ENCODE data around the gene MBNL1. TPM values are rescaled to one million over a fixed set of nuclear protein-coding genes. Genes with fewer than 3 reads are reported as not detected.

MBNL1 gene
- total RNA-seq, 6 experiments from 2014 or later = 49.9 to 89.6 (median 63.2) TPM

DNA sequence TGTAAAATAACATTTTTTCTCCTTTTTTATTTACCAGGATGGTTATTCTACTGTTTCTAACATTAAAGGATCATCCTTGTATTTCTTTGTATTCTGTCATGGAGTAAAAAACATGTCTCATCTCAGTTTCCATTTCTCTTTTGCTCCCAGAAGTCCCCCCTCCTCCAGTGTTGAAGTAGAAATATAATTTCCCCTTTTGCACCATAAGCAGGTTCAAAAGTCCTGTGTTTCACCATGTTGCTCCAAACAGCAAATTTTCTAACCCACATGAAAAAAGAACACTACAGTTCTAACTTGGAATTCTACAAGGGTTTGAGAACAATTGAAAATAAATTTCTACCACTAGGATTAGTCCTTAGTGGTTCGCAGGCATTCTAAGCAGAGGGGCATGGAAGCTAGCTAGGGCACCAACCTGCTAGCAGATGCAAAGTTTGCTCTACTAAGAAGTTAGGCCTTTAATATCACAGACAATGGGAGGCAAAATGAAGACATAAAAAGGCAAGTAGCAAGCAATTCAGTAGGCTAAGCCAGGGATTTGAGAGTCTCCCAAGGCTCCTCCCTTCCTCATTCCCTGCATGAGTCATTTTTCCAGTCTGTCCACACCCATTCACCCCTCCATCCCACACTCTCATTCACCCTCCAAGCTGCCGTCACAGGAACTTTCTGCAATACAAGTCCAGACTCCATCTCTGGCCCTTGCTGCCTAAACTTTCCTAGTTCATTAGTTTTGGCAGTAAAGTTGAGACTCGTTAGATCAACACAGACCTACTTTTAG, 2.3 kb upstream of the MBNL1 start:
- intact Hi-C loops (cut with DNase I) = no loop called here
- peak overlapping the region in 2 of 3 donors; percentile 10 to 39 for H3K27ac ChIP-seq
- WGBS (ENCODE audit: insufficient coverage, low coverage, low lambda C conversion rate, missing lambda C conversion rate) = 49% methylated on average over 3 of the region's 3 CpGs
- H3K27me3 ChIP-seq = no peaks in the 10 kb centered on the region
- H3K4me3 ChIP-seq = no peak overlapping the region
- no peaks in the 10 kb centered on the region for H3K9me3 ChIP-seq
- ATAC-seq (peak in 1 of 4 donors; percentile 11), DNase-seq (peak in 1 of 3 donors; percentile 22)
- no peaks in the 10 kb centered on the region for H3K36me3 ChIP-seq
- H3K4me1 ChIP-seq = peaks cover 0 to 20% (median 2%) of the 10 kb centered on the region in 4 donors
- TF ChIP-seq CTCF (IDR thresholded peaks at IDR 0.05) = no peak
- TF ChIP-seq POLR2A (IDR thresholded peaks at IDR 0.05) = no peak

DNA sequence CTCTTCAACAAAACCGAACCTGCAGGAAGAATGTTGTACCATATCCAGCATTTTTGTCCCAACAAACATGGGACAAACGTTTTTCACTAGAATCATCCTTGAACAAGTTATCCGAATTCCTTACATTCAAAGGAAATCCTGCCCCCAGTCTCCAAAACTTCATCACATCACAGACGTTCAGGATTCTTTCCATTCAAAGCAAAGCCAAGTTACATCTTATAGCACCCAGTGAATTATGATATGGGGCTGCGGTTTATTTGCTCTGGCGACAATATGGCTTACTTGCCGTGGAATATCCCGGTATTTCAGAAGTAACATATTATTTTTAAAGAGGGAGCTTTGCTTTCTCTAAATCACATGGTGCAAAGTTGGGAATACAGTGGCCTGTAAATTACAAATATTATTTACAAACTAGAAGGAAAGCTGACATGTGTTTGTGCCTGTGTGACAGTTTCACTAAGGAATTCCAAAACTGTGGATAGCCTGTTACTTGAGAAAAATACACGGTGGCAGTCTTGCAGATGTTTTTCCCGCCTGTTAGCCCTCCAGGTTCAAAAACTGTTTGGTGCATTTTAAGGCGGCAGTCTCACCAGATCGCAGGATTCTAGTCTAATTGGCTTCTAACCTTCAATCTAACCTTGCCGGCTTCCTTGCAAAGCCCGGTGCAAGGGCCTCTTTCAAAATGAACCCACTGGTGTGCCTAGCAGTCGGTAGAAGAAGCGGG, 736 bp upstream of the MBNL1 start:
- TF ChIP-seq CTCF (IDR thresholded peaks at IDR 0.05) (no peak), POLR2A (IDR thresholded peaks at IDR 0.05) (no peak)
- intact Hi-C loops (cut with DNase I) = no loop called here

DNA sequence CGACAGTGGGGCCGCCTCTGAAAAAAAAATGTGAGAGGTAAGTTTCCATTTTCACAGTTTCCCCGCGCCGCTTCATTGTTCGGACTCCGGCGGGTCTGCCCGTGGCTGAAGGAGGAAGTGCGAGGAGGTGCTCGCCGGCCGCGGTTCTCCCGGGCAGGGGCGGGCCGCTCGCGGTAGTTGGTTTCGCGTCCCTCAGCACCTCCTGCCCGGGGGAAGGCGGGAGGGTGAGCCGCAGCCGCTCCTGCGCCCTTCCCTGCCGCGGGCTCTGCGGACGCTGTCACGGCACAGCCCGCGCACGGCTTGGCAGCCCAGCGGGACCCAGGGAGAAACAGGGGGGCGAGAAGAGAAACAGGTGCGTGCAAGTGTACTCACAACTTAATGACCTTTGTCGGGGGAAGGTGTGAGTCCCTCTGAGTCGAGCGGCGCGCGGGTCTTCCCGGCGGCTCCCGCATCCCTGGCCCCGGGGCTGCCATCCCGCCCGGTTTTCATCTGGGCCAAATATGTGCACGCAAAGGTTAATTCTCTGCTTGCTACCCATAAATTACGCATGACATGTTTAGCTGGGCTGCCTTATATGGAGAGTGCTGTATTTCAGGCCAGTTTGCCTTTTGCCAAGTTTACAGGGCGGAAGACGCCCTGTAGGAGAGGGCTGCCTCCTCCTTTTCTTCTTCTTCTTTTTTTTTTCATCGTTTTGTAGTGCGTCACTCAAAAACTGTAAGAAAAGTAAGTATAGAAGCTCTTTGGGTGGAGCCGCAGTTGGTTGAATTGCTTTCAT, 514 bp downstream of the MBNL1 start:
- Histone ChIP-seq H3K4me1 (peaks cover 0 to 27% (median 3%) of the 10 kb centered on the region in 4 donors), H3K9me3 (no peaks in the 10 kb centered on the region), H3K27me3 (no peaks in the 10 kb centered on the region), H3K36me3 (no peaks in the 10 kb centered on the region), H3K27ac (peak overlapping the region; percentile 96 to 97 (median 97)), H3K4me3 (peak overlapping the region; percentile 64 to 83 (median 66))
- peak in 1 of 4 donors; percentile 7 for TF ChIP-seq CTCF (IDR thresholded peaks at IDR 0.05)
- TF ChIP-seq POLR2A (IDR thresholded peaks at IDR 0.05) = peak; percentile 25
- DNase-seq (peak; percentile 74 to 85 (median 76)), ATAC-seq (peak; percentile 58 to 77 (median 71))
- intact Hi-C loops (cut with DNase I) = no loop called here
- 1% methylated on average over 26 of the region's 56 CpGs for WGBS (ENCODE audit: insufficient coverage, low coverage, low lambda C conversion rate, missing lambda C conversion rate)

More for the DNA sequence above, 736 bp upstream of the MBNL1 start:
- no peaks in the 10 kb centered on the region for H3K9me3 ChIP-seq
- H3K4me3 ChIP-seq = peak overlapping the region; percentile 64 to 83 (median 66)
- 6% methylated on average over 16 of the region's 16 CpGs for WGBS (ENCODE audit: insufficient coverage, low coverage, low lambda C conversion rate, missing lambda C conversion rate)
- H3K36me3 ChIP-seq = no peaks in the 10 kb centered on the region
- H3K27me3 ChIP-seq = no peaks in the 10 kb centered on the region
- no peak for DNase-seq
- H3K27ac ChIP-seq = peak overlapping the region; percentile 96 to 97 (median 97)
- ATAC-seq = no peak
- peaks cover 0 to 27% (median 3%) of the 10 kb centered on the region in 4 donors for H3K4me1 ChIP-seq
